ENCODE results near the gene DNER.

DNA sequence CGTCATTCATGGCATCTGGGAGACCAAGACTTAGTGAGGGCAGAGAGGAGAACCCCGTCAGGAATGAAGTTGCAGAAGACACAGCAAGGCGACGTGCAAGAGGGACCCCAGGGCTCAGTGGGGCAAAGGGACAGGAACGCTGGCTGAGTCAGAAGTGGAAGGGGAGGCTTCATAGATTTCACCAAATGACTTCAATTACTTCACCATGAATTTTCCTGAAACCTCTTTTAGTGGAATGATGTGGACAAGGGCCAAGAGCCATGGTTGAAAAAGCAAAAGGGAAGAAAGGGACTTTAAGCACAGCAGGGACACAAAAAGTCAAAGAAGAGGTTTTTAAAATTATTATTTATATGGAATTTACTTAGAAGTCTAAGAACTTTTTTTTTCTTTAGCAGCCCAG, 301.7 kb downstream of the DNER start:
- TF ChIP-seq, protein P1, sequence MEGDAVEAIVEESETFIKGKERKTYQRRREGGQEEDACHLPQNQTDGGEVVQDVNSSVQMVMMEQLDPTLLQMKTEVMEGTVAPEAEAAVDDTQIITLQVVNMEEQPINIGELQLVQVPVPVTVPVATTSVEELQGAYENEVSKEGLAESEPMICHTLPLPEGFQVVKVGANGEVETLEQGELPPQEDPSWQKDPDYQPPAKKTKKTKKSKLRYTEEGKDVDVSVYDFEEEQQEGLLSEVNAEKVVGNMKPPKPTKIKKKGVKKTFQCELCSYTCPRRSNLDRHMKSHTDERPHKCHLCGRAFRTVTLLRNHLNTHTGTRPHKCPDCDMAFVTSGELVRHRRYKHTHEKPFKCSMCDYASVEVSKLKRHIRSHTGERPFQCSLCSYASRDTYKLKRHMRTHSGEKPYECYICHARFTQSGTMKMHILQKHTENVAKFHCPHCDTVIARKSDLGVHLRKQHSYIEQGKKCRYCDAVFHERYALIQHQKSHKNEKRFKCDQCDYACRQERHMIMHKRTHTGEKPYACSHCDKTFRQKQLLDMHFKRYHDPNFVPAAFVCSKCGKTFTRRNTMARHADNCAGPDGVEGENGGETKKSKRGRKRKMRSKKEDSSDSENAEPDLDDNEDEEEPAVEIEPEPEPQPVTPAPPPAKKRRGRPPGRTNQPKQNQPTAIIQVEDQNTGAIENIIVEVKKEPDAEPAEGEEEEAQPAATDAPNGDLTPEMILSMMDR (IDR thresholded peaks at IDR 0.05; ENCODE audit: low read depth, low read length, missing input control) = no peak
- no peak for TF ChIP-seq EGR1 (IDR thresholded peaks at IDR 0.05; ENCODE audit: low read depth in 2 of 2)
